HepG2 (cell line): ENCODE measurements around the gene SEMA7A. TPM values are rescaled to one million over a fixed set of nuclear protein-coding genes. Genes with fewer than 3 reads are reported as not detected.

Experiments used
- ATAC-seq: fragments of 200-7000 bp; cut with Tn5 transposase; 3 replicates; pipeline ENCODE4 v1.9.1; 2020; ENCODE audit warnings: mild to moderate bottlenecking, moderate library complexity
- BruUV-seq: library from RNA; stranded (reverse); fragments of 400-500 nt; replicated peaks from 2 replicates; lab custom pipeline; 2021; lab: Mats Ljungman, UMichigan
- CTCF ChIA-PET: fragments of 300-600 bp; formaldehyde crosslinking; extraction: SDS; loops from one replicate; lab custom pipeline; 2021; ENCODE audit warnings: low total read pairs, inconsistent platforms, low intra/inter-chr PET ratio; lab: Yijun Ruan, JAX
- POLR2A ChIA-PET: fragments of 350-600 bp; sonication (Branson Sonifier 250); formaldehyde crosslinking; loops from one replicate; lab custom pipeline; 2020; ENCODE audit warnings: antibody characterized with exemption, inconsistent platforms; lab: Yijun Ruan, JAX
- DNase-seq: peaks from one replicate; pipeline ENCODE4 v3.0.0-alpha.2; 2015; ENCODE audit warnings: low spot score
- FAIRE-seq: peaks from 3 replicates; lab custom pipeline; 2011; peaks lifted over from hg19 to GRCh38; lab: Jason Lieb, UNC
- H2AFZ ChIP-seq: one replicate; pipeline ENCODE4 v1.6.1; 2011; ENCODE audit warnings: low read length, inconsistent platforms
- H3K27ac ChIP-seq: fragments of 300-600 bp; 3 replicates; pipeline ENCODE4 v1.8.0; 2011; ENCODE audit warnings: mixed run types, mild to moderate bottlenecking, mixed read lengths, low read length, inconsistent platforms; ENCODE audit not compliant: insufficient read depth; ENCODE audit errors: extremely low read length
- H3K27me3 ChIP-seq, 2 experiments: fragments of 200-600 bp in 1 of 2; 2 replicates in 1 of 2; 3 replicates in 1 of 2; pipeline versions ENCODE4 v1.6.0 to v1.8.0; 2011; ENCODE audit warnings: low read length in 2 of 2, mild to moderate bottlenecking in 2 of 2, moderate library complexity in 2 of 2, inconsistent platforms in 1 of 2; ENCODE audit not compliant: insufficient read depth in 2 of 2, control insufficient read depth in 1 of 2
- H3K36me3 ChIP-seq, 2 experiments: fragments of 200-600 bp in 1 of 2; replicated peaks in 1 of 2; 2 replicates in 1 of 2; 3 replicates in 1 of 2; pipeline versions ENCODE4 v1.5.1 to v1.8.0; 2011; ENCODE audit warnings: low read length in 2 of 2, inconsistent platforms in 1 of 2; ENCODE audit not compliant: insufficient read depth in 2 of 2, control insufficient read depth in 1 of 2
- H3K4me1 ChIP-seq: 2 replicates; pipeline ENCODE4 v1.5.1; 2012; ENCODE audit warnings: low read length, inconsistent platforms; ENCODE audit not compliant: insufficient read depth
- H3K4me2 ChIP-seq: 2 replicates; pipeline ENCODE4 v1.6.0; 2011; ENCODE audit warnings: low read depth, low read length, inconsistent platforms
- H3K4me3 ChIP-seq, 3 experiments: fragments of 200-600 bp in 1 of 3; sonication (generic), shearing (Covaris generic) in 1 of 3; replicated peaks in 1 of 3; 2 replicates each; pipeline ENCODE4 v1.5.1; 2011 to 2016; ENCODE audit warnings: low read length in 3 of 3, inconsistent platforms in 2 of 3, low read depth in 2 of 3, mild to moderate bottlenecking in 2 of 3, control low read depth in 1 of 3, mixed read lengths in 1 of 3; ENCODE audit not compliant: insufficient read depth in 1 of 3
- H3K79me2 ChIP-seq: one replicate; pipeline ENCODE4 v1.6.1; 2011; ENCODE audit warnings: low read length, inconsistent platforms; ENCODE audit not compliant: insufficient read depth
- H3K9ac ChIP-seq: 2 replicates; pipeline ENCODE4 v1.6.0; 2011; ENCODE audit warnings: mild to moderate bottlenecking, low read depth, low read length, inconsistent platforms; ENCODE audit not compliant: insufficient read depth
- H3K9me3 ChIP-seq: 2 replicates; pipeline ENCODE4 v1.5.1; 2012; ENCODE audit warnings: mild to moderate bottlenecking, low read length
- H4K20me1 ChIP-seq: 2 replicates; pipeline ENCODE4 v1.6.0; 2011; ENCODE audit warnings: inconsistent platforms, mild to moderate bottlenecking, low read length, moderate library complexity; ENCODE audit not compliant: insufficient read depth
- AGO2 ChIP-seq: fragments of 200-400 bp; formaldehyde crosslinking; optimal IDR thresholded peaks from 2 replicates; pipeline ENCODE3; 2017; ENCODE audit warnings: mild to moderate bottlenecking, low read depth, low read length, moderate library complexity
- HBP1 ChIP-seq: IDR thresholded peaks from 2 replicates; pipeline ENCODE4 v1.6.1; 2016; ENCODE audit warnings: low read depth, control low read depth
- HNRNPUL1 ChIP-seq: fragments of 200-400 bp; formaldehyde crosslinking; IDR thresholded peaks from 2 replicates; pipeline ENCODE4 v1.6.1; 2017; ENCODE audit warnings: low read depth, mild to moderate bottlenecking, low read length, moderate library complexity
- JUN ChIP-seq: sonication (generic); formaldehyde crosslinking; IDR thresholded peaks from 2 replicates; pipeline ENCODE4 v1.4.0; 2020; ENCODE audit warnings: mild to moderate bottlenecking, missing genetic modification reagents
- MTA1 ChIP-seq: sonication (generic); formaldehyde crosslinking; IDR thresholded peaks from 2 replicates; pipeline ENCODE4 v1.4.0; 2020; ENCODE audit warnings: missing genetic modification reagents, mild to moderate bottlenecking, borderline replicate concordance
- PCBP2 ChIP-seq: fragments of 200-400 bp; formaldehyde crosslinking; optimal IDR thresholded peaks from 2 replicates; pipeline ENCODE3; 2018; ENCODE audit warnings: low read length, low read depth; ENCODE audit not compliant: poor library complexity, severe bottlenecking
- PRDM4 ChIP-seq: sonication (generic); formaldehyde crosslinking; IDR thresholded peaks from 2 replicates; pipeline ENCODE4 v1.9.0; 2021; ENCODE audit warnings: missing genetic modification reagents, borderline replicate concordance
- SAFB2 ChIP-seq: sonication (generic); formaldehyde crosslinking; IDR thresholded peaks from 2 replicates; pipeline ENCODE4 v1.5.1; 2020; ENCODE audit warnings: missing genetic modification reagents, low read depth, mild to moderate bottlenecking, borderline replicate concordance
- ZFP41 ChIP-seq: sonication (generic); formaldehyde crosslinking; IDR thresholded peaks from 2 replicates; pipeline ENCODE4 v1.4.0; 2020; ENCODE audit warnings: mild to moderate bottlenecking, missing genetic modification reagents, borderline replicate concordance
- ZNF768 ChIP-seq: sonication (generic); formaldehyde crosslinking; IDR thresholded peaks from 2 replicates; pipeline ENCODE4 v1.4.0; 2020; ENCODE audit warnings: missing genetic modification reagents
- ZNF776 ChIP-seq: sonication (generic); formaldehyde crosslinking; IDR thresholded peaks from 2 replicates; pipeline ENCODE4 v1.4.0; 2020; ENCODE audit warnings: mild to moderate bottlenecking, missing genetic modification reagents
- ZNF883 ChIP-seq: sonication (generic); formaldehyde crosslinking; IDR thresholded peaks from 2 replicates; pipeline ENCODE4 v1.5.1; 2020; ENCODE audit warnings: mild to moderate bottlenecking, missing genetic modification reagents; ENCODE audit errors: not compliant biosample characterization
- WGBS: methylation state at CpG from one replicate; pipeline ENCODE4 v1.1.6; 2017; ENCODE audit warnings: low lambda C conversion rate; 5-methylcytosine and 5-hydroxymethylcytosine counted together
- in situ Hi-C: cut with HindIII; loops from 2 replicates; pipeline ENCODE4 v1.10.0; 2017; ENCODE audit warnings: low pct_unique_long_range_greater_than_20kb; ENCODE audit not compliant: extremely low pct_ligation_motif_present
- intact Hi-C: fragments of 100-400 bp; cut with micrococcal nuclease; formaldehyde crosslinking; loops from one replicate; pipeline ENCODE4 v1.10.0; 2022; ENCODE audit not compliant: unreplicated experiment
- polyA plus RNA-seq, 8 experiments: library from polyadenylated mRNA; depleted of rRNA in 3 of 8; stranded (reverse) in 7 of 8; unstranded in 1 of 8; fragments of >200 nt; fragmentation: Illumina TruSeq in 4 of 8; extraction: Trizol in 4 of 8; gene quantifications; 2 replicates each; pipeline versions ENCODE4 v1.2.1 to v1.2.3, GENCODE V29; 2011 to 2016; ENCODE audit warnings: low read depth in 4 of 8, missing spikeins in 1 of 8, mixed read lengths in 1 of 8; ENCODE audit not compliant: insufficient read depth in 1 of 8
- total RNA-seq, 5 experiments: library from RNA; depleted of rRNA; stranded (reverse); fragments of >200 nt; fragmentation: Illumina TruSeq; extraction: Trizol; gene quantifications; 2 replicates each; pipeline ENCODE4 v1.2.3, GENCODE V29; 2016; ENCODE audit warnings: low read depth in 1 of 5

SEMA7A gene
- total and polyA plus RNA-seq, 2 of the 13 experiments (the other 11 are each of a cell fraction or from before 2014, with no cell fraction given): 9.0 to 15.8 TPM

- Histone ChIP-seq H3K27me3 (no peaks in the 10 kb centered on the region), H4K20me1 (no peaks in the 10 kb centered on the region), H3K4me3 (no peak overlapping the region), H3K4me2 (no peak overlapping the region), H3K4me1 (peaks cover 17% of the 10 kb centered on the region), H3K9ac (no peak overlapping the region), H3K27ac (no peak overlapping the region), H3K36me3 (peaks cover 38 to 81% of the 10 kb centered on the region in 2 experiments), H3K79me2 (peaks cover 12% of the 10 kb centered on the region), H2AFZ (no peak overlapping the region), H3K9me3 (no peaks in the 10 kb centered on the region)
- FAIRE-seq (no peak), ATAC-seq (no peak), DNase-seq (no peak)
- no TSS peak for BruUV-seq
- ChIA-PET CTCF (no interaction called here), POLR2A (no interaction called here)
- TF ChIP-seq MTA1 (CRISPR knock-in tag): no peak
- TF ChIP-seq ZNF883: no peak
- TF ChIP-seq ZNF776 (CRISPR knock-in tag): no peak
- no peak for TF ChIP-seq SAFB2 (CRISPR knock-in tag)
- TF ChIP-seq ZFP41 (CRISPR knock-in tag): no peak
- TF ChIP-seq HNRNPUL1: no peak
- no peak for TF ChIP-seq JUN (CRISPR knock-in tag)
- whole genome bisulfite sequencing: 97% methylated on average over 12 of the region's 12 CpGs
- in situ Hi-C loops: no loop called here
- intact Hi-C loops: no loop called here
These were observed 19.0 kb downstream of the SEMA7A start for GRCh38 chr15:74414603-74415338.

- ATAC-seq (no peak), DNase-seq (no peak), FAIRE-seq (no peak)
- POLR2A ChIA-PET: no interaction called here
- Histone ChIP-seq H3K9ac (no peak overlapping the region), H4K20me1 (no peaks in the 10 kb centered on the region), H3K4me1 (peaks cover 11% of the 10 kb centered on the region), H3K9me3 (no peaks in the 10 kb centered on the region), H3K4me3 (no peak overlapping the region), H2AFZ (no peak overlapping the region), H3K36me3 (peaks cover 38 to 81% of the 10 kb centered on the region in 2 experiments), H3K27ac (no peak overlapping the region), H3K4me2 (no peak overlapping the region), H3K27me3 (no peaks in the 10 kb centered on the region), H3K79me2 (peaks cover 6% of the 10 kb centered on the region)
- WGBS: 89% methylated on average over 5 of the region's 5 CpGs
- CTCF ChIA-PET: no interaction called here
- intact Hi-C loops (no loop called here), in situ Hi-C loops (no loop called here)
- no TSS peak for BruUV-seq
- no peak for TF ChIP-seq ZNF768 (CRISPR knock-in tag)
- no peak for TF ChIP-seq PRDM4 (CRISPR knock-in tag)
- TF ChIP-seq PCBP2: no peak
- no peak for TF ChIP-seq AGO2
- TF ChIP-seq HBP1 (CRISPR knock-in tag): no peak
These were observed 19.6 kb downstream of the SEMA7A start for GRCh38 chr15:74414081-74414580.
